PFSK-1 (cell line): ENCODE data around the gene ZNF474.

ENCODE experiments used
- FOXP2 ChIP-seq: optimal IDR thresholded peaks from 2 replicates; pipeline ENCODE3; 2011; ENCODE audit warnings: borderline replicate concordance, control low read depth, inconsistent platforms; ENCODE audit not compliant: insufficient read depth; ENCODE audit errors: extremely low read length, extremely low read depth
- REST ChIP-seq, 2 experiments: IDR thresholded peaks; 2 replicates each; pipeline versions ENCODE4 v1.6.1 to v1.8.0; 2011 to 2012; ENCODE audit warnings: low read depth in 2 of 2, low read length in 2 of 2, control low read depth in 1 of 2, inconsistent platforms in 1 of 2, mild to moderate bottlenecking in 1 of 2, moderate library complexity in 1 of 2; ENCODE audit not compliant: insufficient read depth in 1 of 2
- SIN3A ChIP-seq: IDR thresholded peaks from 2 replicates; pipeline ENCODE4 v1.6.1; 2012; ENCODE audit warnings: mild to moderate bottlenecking, low read length, moderate library complexity, borderline replicate concordance; ENCODE audit not compliant: insufficient read depth

GRCh38 chr5:122110987-122111386 lies 18.4 kb upstream of the ZNF474 start:
- TF ChIP-seq REST (IDR thresholded peaks at IDR 0.05; ENCODE audit: insufficient read depth in 1 of 2, low read depth in 2 of 2, low read length in 2 of 2) (no peak), FOXP2 (no peak), SIN3A (no peak)
